Skeletal muscle tissue (tissue), 4 donors: Measurements from ENCODE around the gene PMF1. TPM values are rescaled to one million over a fixed set of nuclear protein-coding genes. Genes with fewer than 3 reads are reported as not detected.

Experiments
- H3K27ac ChIP-seq: one replicate; pipeline ENCODE4 v1.7.0; 2013; ENCODE audit warnings: mild to moderate bottlenecking, low read depth, low read length, inconsistent platforms
- H3K27me3 ChIP-seq, 3 donors: one replicate each; pipeline ENCODE4 v1.7.0; 2013; ENCODE audit warnings: low read length in 3 of 3; ENCODE audit not compliant: control insufficient read depth in 3 of 3, insufficient read depth in 3 of 3
- H3K36me3 ChIP-seq, 3 donors: one replicate each; pipeline ENCODE4 v1.7.0; 2013; ENCODE audit warnings: low read length in 3 of 3; ENCODE audit not compliant: control insufficient read depth in 3 of 3, insufficient read depth in 3 of 3
- H3K4me1 ChIP-seq, 3 donors: one replicate each; pipeline ENCODE4 v1.7.0; 2013; ENCODE audit warnings: low read length in 3 of 3, mild to moderate bottlenecking in 3 of 3; ENCODE audit not compliant: control insufficient read depth in 3 of 3, insufficient read depth in 3 of 3
- H3K4me3 ChIP-seq, 3 donors: one replicate each; pipeline ENCODE4 v1.7.0; 2013; ENCODE audit warnings: low read length in 3 of 3
- H3K9ac ChIP-seq, 3 donors: one replicate each; pipeline ENCODE4 v1.7.0; 2013; ENCODE audit warnings: low read length in 3 of 3, mild to moderate bottlenecking in 3 of 3, moderate library complexity in 2 of 3, low read depth in 1 of 3
- H3K9me3 ChIP-seq, 3 donors: one replicate each; pipeline ENCODE4 v1.7.0; 2013; ENCODE audit warnings: low read length in 3 of 3; ENCODE audit not compliant: control insufficient read depth in 3 of 3
- total RNA-seq: library from RNA; depleted of rRNA; stranded (reverse); fragments of >200 nt; gene quantifications from one replicate; pipeline ENCODE4 v1.2.3, GENCODE V29; 2014
- donor health status: Osteomylitis.

Gene PMF1
- total RNA-seq, 1 donor from 2014 or later, result 50.6 TPM

DNA sequence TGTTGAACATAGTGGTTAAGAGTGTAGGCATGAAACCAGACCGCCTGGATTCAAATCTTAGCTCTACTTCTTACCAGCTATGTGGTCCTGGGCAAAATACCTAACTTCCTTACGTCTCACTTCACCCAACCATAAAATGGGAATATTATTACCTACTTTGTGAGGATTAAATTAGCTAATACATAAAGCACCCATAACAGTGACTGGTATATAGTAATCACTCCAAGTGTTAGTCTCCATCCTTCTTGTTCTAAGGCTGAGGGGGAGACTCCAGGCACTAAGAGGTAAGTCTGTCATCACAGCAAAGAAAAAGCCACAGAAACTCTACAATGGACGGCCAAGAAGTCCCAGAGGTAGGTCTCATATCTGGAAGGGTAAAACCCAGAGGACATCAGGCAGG lies 67.0 kb downstream of the PMF1 start:
- peaks cover 29 to 43% (median 33%) of the 10 kb centered on the region in 3 donors for H3K4me1 ChIP-seq
- no peak overlapping the region for H3K4me3 ChIP-seq
- no peaks in the 10 kb centered on the region for H3K9me3 ChIP-seq
- peak overlapping the region; percentile 92 for H3K27ac ChIP-seq
- peak overlapping the region in 2 of 3 donors; percentile 4 to 40 for H3K9ac ChIP-seq
- H3K27me3 ChIP-seq, result no peaks in the 10 kb centered on the region
- peaks cover 35 to 37% (median 36%) of the 10 kb centered on the region in 3 donors for H3K36me3 ChIP-seq

DNA sequence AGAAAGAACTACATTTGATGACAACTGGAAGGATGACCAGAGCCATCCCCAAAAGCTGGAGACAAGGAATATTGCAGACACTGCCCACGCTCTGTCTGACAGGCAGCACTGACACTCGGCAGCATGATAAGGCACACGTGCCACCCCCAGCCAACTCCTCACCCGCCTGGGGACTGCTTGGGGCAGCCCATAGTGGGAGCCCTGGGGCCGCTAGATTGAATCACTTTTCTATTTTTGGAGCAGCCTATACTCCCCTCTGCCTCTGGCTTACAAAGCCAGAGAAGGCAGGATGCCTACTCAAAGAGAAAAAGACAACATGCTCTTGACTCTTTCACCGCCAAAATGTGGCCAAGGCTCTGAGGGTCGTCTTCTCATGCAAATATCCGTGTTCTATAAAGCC lies 68.5 kb downstream of the PMF1 start:
- Histone ChIP-seq H3K27me3 (no peaks in the 10 kb centered on the region), H3K4me1 (peaks cover 29 to 43% (median 33%) of the 10 kb centered on the region in 3 donors), H3K9me3 (no peaks in the 10 kb centered on the region), H3K9ac (peak overlapping the region; percentile 88 to 94 (median 94)), H3K36me3 (peaks cover 27 to 30% (median 30%) of the 10 kb centered on the region in 3 donors), H3K27ac (peak overlapping the region; percentile 92), H3K4me3 (peak overlapping the region; percentile 87 to 94 (median 93))

DNA sequence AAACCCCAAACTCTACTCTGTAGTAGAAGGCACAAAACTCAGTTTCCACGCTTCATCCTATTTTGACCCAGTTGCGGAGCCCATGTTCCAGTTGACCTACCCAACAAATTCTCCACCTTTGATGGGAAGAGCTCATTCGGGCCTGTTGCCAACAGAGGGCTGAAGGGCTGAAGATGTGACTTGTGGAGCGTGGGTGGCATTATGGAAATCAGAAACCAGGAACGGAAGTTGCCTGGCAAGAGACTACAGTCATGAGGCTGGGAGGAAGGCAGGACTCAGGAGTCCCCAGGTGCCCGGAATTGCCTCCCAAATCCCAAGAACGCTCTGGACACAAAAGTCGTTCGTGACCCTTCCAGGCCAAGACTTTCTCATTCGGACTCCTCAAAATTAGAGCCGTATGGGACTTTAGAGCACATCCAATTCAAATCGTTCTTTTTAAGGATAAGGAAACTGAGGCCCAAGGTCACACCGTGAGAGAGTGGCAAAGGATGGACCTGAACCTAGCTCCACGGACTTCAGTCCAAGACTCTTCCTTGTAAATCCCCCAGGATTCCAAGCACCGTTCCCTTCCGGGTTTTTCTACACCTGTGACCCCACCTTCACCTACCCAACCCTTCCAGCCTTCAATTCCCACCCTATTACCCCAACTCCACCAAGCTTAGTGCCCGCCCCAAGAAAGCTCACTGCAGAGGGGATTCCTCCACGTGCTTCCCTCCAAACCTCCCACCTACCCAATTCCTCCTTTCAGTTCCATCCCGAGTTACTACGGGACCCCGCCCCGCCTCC lies 69.1 kb downstream of the PMF1 start:
- H3K36me3 ChIP-seq, result peaks cover 24 to 26% (median 25%) of the 10 kb centered on the region in 3 donors
- H3K9me3 ChIP-seq, result no peaks in the 10 kb centered on the region
- peak overlapping the region; percentile 88 to 94 (median 94) for H3K9ac ChIP-seq
- H3K27ac ChIP-seq, result peak overlapping the region; percentile 92
- H3K27me3 ChIP-seq, result no peaks in the 10 kb centered on the region
- peaks cover 29 to 43% (median 33%) of the 10 kb centered on the region in 3 donors for H3K4me1 ChIP-seq
- peak overlapping the region; percentile 87 to 94 (median 93) for H3K4me3 ChIP-seq

DNA sequence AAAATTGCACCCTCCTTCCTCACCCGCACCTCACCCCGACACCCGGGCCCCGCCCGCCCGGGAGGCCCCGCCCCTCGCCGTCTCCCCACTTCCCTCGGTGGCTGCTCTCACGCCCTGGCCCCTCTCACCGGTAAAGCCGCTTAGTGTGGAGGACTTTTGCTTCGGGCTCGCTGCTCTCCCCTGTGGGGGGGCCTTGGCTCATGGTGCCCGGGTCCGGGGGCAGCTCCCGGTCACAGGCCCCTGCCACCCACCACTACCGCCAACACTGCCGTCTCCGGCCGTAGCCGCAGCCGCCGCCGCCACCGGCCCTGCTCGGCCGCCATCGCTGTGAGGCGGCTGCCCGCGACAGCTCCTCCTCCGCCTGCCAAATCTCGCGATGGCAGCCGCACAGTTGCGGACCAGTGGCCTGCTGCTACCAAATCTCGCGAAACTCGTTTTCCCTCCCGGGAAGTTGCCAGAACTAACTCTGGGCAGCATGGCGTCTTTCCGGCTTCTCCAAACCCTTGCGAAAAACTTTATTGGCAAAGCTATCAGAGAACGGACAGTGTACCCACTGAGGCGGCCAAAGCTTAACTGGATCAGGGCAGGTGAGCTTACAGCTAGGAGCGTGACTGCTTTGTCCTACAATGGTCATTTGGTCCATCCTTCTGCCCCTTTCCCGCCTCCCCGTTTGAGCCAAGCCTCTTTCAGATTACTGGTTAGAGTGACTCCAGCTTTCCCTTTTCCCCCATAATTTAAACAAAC lies 69.8 kb downstream of the PMF1 start, which contains the start of gene SMG5:
SMG5 (minus strand) TSS at position 347 of the 744 bp plus-strand sequence; CDS start at position 202, 145 bp downstream.
- peaks cover 29 to 43% (median 33%) of the 10 kb centered on the region in 3 donors for H3K4me1 ChIP-seq
- H3K27ac ChIP-seq, result peak within 1 kb of the TSS; percentile 92
- H3K27me3 ChIP-seq, result no peaks in the 10 kb centered on the region
- H3K9ac ChIP-seq, result peak within 1 kb of the TSS; percentile 88 to 94 (median 94)
- H3K4me3 ChIP-seq, result peak within 1 kb of the TSS; percentile 87 to 94 (median 93)
- H3K36me3 ChIP-seq, result peaks cover 18 to 22% (median 19%) of the 10 kb centered on the region in 3 donors
- H3K9me3 ChIP-seq, result no peaks in the 10 kb centered on the region

DNA sequence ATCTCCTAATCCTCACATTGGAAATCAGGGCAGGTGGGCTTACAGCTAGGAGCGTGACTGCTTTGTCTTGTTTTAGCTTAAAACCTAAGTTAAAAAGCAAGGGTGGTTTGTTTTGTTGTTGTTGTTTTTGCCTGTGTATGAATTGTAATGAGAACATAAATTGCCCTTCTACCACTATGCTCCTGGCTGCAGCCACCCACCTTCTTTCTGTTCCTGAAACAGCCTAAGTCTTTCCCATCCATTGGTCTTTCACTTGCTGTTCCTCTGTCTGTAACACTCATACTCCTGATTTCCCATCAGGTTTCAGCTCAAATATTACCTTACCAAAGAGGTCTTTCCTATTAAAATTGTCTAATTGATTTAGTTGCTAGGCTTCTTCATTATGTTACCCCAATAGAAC lies 70.7 kb downstream of the PMF1 start:
- H3K4me3 ChIP-seq, result peak overlapping the region; percentile 87 to 94 (median 93)
- peaks cover 11 to 14% (median 11%) of the 10 kb centered on the region in 3 donors for H3K36me3 ChIP-seq
- no peaks in the 10 kb centered on the region for H3K9me3 ChIP-seq
- H3K4me1 ChIP-seq, result peaks cover 29 to 43% (median 33%) of the 10 kb centered on the region in 3 donors
- H3K27ac ChIP-seq, result peak overlapping the region; percentile 92
- H3K9ac ChIP-seq, result peak overlapping the region; percentile 86 to 94 (median 94)
- no peaks in the 10 kb centered on the region for H3K27me3 ChIP-seq

DNA sequence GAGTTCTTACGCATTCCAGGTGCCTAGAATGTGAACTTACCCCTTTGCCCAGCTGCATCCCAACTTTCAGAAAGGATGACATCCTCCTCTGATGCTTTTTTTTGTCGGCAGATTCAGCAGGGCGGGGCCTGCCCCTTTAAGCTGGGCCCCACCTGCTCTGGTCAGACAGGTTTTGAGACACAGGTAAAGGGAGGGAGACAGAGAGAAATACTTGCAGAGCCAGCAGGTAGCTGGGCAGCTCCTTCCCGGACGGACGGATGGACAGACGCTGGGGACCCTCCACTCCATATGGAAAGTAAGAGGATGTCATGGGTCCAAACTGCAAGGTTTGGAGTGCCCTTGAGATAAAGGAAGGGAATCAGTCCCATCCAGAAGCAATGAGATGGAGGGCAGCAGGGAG lies 71.3 kb downstream of the PMF1 start, which contains the start of gene TMEM79:
TMEM79 (plus strand) TSS at position 214 of the 400 bp plus-strand sequence. CDS start 902 bp downstream, outside the sequence.
- Histone ChIP-seq H3K4me3 (peak within 1 kb of the TSS; percentile 87 to 94 (median 93)), H3K27me3 (no peaks in the 10 kb centered on the region), H3K9me3 (no peaks in the 10 kb centered on the region), H3K36me3 (peaks cover 6 to 10% (median 7%) of the 10 kb centered on the region in 3 donors), H3K4me1 (peaks cover 29 to 43% (median 33%) of the 10 kb centered on the region in 3 donors), H3K27ac (peak within 1 kb of the TSS; percentile 92), H3K9ac (peak within 1 kb of the TSS; percentile 86 to 94 (median 94))

DNA sequence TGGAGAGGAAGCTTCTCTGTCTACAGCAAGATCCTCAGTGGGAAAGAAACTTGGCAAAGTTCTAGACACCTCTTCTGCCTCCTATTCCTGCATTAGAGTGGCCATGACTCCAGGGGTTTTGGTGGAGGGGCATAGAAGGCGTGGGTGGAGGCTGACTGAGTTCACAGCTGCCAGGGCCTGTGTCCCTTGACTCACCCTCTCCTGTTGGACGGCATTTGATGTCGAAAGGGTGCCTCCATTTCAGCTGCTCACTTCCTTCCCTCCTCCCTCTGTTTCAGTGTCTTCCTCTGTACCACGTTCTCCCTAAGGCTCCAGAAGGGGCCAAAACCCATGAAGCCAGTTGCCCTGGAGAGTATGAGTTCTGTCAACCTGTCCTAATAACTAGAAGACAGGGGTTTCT lies 72.0 kb downstream of the PMF1 start:
- H3K4me3 ChIP-seq, result no peak overlapping the region
- H3K36me3 ChIP-seq, result peaks cover 6 to 10% (median 6%) of the 10 kb centered on the region in 3 donors
- H3K27me3 ChIP-seq, result no peaks in the 10 kb centered on the region
- H3K9ac ChIP-seq, result no peak overlapping the region
- H3K9me3 ChIP-seq, result no peaks in the 10 kb centered on the region
- H3K4me1 ChIP-seq, result peaks cover 26 to 41% (median 33%) of the 10 kb centered on the region in 3 donors
- H3K27ac ChIP-seq, result no peak overlapping the region

DNA sequence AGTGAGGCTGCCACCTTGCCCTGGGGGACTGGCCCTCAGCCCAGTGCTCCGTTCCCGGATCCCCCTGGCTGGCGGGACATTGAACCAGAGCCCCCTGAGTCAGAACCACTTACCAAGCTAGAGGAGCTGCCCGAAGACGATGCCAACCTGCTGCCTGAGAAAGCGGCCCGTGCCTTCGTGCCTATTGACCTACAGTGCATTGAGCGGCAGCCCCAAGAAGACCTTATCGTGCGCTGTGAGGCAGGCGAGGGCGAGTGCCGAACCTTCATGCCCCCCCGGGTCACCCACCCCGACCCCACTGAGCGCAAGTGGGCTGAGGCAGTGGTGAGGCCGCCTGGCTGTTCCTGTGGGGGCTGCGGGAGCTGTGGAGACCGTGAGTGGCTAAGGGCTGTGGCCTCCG lies 72.6 kb downstream of the PMF1 start:
- no peak overlapping the region for H3K4me3 ChIP-seq
- no peak overlapping the region for H3K9ac ChIP-seq
- peaks cover 6 to 10% (median 6%) of the 10 kb centered on the region in 3 donors for H3K36me3 ChIP-seq
- peaks cover 19 to 34% (median 28%) of the 10 kb centered on the region in 3 donors for H3K4me1 ChIP-seq
- no peaks in the 10 kb centered on the region for H3K9me3 ChIP-seq
- no peaks in the 10 kb centered on the region for H3K27me3 ChIP-seq
- H3K27ac ChIP-seq, result no peak overlapping the region

DNA sequence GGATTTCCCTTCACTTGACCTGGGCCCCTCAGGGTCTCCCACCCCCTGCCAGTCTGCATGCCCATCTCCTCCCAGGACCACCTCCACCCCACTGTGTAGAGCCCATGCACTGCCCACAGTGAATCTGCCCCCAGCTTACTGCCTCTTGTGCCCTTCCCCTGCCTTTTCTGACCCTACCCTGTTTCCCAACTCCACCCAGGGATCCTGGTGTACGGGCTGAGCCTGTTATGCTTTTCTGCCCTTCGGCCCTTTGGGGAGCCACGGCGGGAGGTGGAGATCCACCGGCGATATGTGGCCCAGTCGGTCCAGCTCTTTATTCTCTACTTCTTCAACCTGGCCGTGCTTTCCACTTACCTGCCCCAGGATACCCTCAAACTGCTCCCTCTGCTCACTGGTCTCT lies 73.3 kb downstream of the PMF1 start:
- H3K4me3 ChIP-seq, result no peak overlapping the region
- no peak overlapping the region for H3K27ac ChIP-seq
- peaks cover 13 to 29% (median 23%) of the 10 kb centered on the region in 3 donors for H3K4me1 ChIP-seq
- H3K36me3 ChIP-seq, result peaks cover 6 to 10% (median 6%) of the 10 kb centered on the region in 3 donors
- no peak overlapping the region for H3K9ac ChIP-seq
- no peaks in the 10 kb centered on the region for H3K9me3 ChIP-seq
- H3K27me3 ChIP-seq, result no peaks in the 10 kb centered on the region
